Measurements from ENCODE around the gene STOM.
"Not testable (repeated sequence)": the region's sequence is repeated elsewhere in the genome, so short reads cannot be mapped to it uniquely, and the experiment has no call there.

STOM gene

DNA sequence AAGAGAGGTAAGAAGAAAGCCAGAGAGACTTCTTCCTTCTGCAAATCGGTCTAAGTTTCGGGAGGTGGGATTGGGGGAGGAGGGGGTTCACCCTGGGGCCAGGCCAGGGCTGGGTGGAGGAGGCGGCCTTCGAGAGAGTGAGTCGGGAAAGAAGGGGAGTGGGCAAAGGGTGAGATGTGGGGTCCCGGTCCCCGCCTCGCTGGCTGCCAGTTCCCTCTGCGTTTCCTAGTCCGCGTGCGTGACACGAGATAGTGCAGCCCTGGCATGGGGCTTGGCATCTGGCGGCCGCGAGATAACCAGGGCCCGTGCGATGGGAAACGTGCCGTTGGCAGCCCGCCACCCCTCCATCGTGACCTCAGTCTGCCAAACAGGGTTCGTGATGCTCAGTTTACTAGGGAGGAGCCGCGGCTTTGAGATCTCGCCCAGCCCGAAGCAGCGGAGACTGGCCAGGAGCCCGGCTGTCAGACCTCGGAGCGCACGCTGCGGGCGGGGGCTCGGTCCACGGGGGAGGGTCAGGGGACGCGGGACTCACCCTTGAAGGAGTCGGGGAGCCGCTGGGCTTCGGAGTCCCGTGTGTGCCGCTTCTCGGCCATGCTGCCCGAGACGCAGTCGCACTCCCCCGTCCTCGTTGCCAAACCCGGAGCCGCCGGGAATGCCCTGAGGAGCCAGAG, at the start of gene STOM:
TSS of gene STOM (minus strand) at position 656 of the 671 bp plus-strand sequence. CDS start at position 593, 63 bp downstream.
- DNase-seq = peak; percentile 87

- DNase-seq = no peak
These were observed 41.9 kb upstream of the STOM start for GRCh38 chr9:121411993-121412392.

- DNase-seq = no peak
These were observed 35.8 kb upstream of the STOM start for GRCh38 chr9:121405899-121406298.

DNA sequence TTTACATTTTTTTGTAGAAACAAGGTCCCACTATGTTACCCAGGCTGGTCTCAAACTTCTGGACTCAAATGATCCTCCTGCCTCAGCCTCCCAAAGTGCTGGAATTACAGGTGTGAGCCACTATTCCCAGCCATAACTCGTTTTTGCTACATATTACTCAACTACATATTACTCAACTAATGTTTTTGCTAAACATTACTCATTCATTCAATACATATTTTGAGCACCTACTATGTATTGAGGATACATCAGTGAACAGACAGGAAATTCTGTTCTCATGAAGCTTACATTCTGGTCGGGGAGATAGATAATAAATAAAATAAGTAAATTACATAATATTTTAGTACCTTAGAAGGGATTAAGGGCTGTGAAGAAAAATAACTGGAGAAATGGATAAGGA, 34.9 kb upstream of the STOM start:
- no peak for DNase-seq

DNA sequence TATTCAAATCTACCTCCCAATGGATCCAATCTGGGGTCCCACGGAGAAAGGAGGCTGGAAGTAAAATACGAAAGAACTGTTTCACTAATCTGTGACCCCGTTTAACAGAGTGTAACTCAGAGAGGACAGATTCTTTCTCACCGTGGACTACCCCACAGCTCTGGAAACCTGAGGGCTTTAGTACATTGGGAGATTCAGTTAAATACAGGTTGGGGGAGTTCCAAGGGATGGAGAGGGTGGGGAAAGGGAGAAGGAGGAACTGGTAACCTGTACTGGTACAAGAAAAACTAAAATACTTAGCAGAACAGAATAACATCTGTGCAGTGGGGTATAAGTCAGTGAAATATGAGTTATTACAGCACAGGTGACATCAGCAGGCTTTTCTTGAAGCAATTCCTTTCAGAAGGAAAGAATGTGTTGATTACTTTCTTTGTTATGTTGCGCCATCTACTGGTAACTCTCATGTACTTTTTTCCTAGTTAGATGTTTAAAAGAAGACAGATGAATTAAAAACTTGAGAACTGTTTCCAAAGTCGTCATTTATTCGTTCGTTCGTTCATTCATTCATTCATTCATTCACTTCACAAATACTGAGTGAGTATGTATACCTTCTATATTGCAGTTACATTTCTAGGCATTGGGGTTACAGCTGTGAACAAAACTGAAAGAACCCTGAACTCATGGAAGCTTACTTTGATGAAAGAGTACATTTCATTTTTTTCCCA, 30.0 kb upstream of the STOM start:
- peak; percentile 80 for DNase-seq

- DNase-seq = peak; percentile 55
These were observed 29.3 kb upstream of the STOM start for GRCh38 chr9:121399126-121399882.

GRCh38 chr9:121398374-121398773, 28.3 kb upstream of the STOM start:
- peak; percentile 99 for DNase-seq

DNA sequence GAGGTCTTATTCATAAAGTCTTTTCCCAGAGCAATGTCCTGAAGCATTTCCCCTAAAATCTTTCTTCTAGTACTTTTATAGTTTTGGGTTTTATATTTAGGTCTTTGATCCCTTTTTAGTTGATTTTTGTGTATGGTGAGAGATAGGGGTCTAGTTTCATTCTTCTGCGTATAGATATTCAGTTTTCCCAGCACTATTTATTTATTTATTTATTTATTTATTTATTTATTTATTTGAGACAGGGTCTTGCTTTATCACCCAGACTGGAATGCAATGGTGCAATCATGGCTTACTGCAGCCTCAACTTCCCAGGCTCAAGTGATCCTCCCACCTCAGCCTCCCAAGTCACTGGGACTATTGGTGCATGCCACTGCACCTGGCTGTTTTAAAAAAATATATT, 27.2 kb upstream of the STOM start:
- DNase-seq = not testable (repeated sequence)

DNA sequence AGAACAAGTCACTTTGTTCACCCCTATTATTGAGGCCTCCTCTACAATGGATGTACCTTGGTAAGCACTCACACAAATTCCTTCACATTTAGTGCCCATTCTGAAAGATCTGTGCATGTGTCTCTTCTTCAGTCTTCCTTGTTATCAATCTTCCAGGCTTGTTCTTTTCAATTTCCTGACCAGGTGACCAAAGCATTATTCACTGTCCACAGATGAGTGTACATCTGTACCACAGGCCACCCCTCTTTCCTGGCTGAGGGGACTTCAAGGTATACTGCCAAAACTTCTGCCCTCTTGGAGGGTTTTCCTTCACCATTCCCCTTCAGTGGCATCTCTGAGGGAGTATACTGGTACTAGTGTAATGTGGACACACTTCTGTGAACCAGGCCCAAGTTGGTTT, 25.5 kb upstream of the STOM start:
- DNase-seq = no peak

DNA sequence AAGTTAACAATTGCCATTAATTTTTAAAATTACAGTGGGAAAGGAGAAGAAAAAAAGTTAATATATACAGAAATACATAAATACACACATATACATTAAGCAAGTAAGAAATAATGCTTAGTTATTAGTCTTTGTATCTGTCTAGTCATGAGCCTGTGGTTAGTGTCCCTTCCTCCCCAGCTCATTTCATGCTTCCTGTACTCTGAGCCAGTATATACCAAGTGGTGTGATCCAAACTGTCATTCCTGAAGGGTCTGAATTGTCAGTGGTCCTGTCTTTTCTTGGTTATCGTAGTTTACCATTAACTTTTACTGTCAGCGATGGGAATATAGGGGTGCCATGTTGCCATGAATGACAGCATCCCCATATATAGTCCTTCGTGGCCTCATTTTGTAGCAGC, 24.2 kb upstream of the STOM start:
- peak; percentile 38 for DNase-seq

GRCh38 chr9:121393318-121393717, 23.3 kb upstream of the STOM start:
- DNase-seq = peak; percentile 75

DNA sequence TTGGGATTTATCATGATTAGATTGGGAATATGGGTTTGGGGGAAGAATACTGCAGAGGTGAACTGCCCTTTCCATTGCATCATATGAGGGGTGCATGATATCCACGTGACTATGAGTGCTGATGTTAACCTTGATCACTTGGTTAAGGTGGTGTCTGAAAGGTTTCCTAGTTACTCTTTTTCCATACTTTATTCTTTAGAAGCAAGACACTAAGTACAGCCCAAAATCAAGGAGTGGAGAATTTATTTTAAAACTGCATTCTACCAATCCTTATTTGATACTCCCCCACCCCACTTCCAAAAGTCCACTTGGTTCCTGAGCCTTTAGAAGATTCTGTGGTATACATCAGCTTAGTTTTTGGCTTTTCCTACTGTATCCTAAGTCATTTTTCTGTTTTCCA, 20.3 kb upstream of the STOM start:
- DNase-seq = no peak

DNA sequence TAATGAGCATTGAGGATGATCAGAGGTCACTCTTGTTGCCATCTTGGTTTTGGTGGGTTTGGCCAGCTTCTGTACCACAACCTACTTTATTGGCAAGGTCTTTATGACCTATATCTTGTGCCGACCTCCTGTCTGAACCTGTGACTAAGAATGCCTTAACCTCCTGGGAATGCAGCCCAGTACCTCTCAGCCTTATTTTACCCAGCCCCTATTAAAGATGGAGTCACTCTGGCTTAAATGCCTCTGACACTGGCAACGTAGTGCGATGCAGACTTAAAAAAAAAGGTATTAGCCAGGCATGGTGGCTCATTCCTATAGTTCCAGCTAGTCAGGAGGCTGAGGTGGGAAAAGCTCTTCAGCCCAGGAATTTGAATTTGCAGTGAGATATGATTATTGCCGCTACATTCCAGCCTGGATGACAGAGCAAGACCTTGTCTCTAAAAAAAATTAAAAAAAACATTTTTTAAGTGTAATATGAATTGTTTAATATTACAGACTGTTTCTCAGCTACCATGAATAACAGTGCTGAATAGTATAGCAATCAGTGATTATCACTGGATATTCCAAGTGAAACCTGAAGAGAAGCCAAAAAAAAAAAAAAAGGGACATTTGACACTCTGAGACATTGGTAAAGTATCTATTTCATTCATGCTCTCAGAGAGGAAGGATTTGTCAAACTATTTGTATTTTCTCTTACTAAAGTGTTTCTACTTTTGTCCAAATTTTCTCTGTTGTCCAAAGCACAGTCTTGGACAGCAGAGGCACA, 18.3 kb upstream of the STOM start:
- DNase-seq = peak; percentile 58

- no peak for DNase-seq
These were observed 16.6 kb upstream of the STOM start for GRCh38 chr9:121386442-121387175.

DNA sequence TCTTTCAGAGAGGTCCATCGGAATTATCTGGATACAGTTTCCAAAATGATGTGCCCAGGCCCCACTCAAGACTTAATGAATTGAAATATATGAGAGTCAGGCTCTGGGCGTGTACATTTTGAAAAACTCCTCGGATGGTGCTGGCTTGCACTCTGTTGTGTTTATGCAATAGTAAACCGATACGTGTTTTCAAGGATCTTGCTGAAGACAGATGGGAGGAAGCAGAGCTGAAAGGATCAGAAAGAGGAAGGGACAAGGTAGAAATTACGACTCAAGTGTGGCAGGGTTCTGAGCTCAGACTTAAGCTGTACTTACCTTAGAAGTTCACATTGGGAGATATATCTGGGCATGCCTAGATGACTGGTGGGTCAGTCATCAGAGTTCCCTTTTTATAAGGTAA, 13.7 kb upstream of the STOM start:
- no peak for DNase-seq

DNA sequence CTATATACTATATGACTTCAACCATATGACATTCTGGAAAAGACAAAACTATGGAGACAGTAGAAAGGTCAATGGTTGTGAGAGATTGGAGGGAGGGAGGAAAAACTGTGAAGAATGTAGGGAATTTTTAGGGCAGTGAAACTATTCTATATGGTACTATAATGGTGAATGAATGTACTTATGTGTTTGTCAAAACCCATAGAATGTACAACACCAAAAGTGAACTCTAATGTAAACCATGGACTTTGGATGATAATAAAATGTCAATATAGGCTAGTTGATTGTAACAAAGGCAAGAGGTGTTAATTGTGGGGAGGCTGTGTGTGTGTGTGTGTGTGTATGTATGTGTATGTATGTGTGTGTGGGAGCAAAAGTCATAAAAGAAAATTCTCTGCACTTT, 10.8 kb upstream of the STOM start:
- peak; percentile 49 for DNase-seq

- DNase-seq = no peak
These were observed 6.3 kb upstream of the STOM start for GRCh38 chr9:121376214-121376830.

GRCh38 chr9:121373011-121373729, 3.1 kb upstream of the STOM start:
- DNase-seq = peak; percentile 33

DNA sequence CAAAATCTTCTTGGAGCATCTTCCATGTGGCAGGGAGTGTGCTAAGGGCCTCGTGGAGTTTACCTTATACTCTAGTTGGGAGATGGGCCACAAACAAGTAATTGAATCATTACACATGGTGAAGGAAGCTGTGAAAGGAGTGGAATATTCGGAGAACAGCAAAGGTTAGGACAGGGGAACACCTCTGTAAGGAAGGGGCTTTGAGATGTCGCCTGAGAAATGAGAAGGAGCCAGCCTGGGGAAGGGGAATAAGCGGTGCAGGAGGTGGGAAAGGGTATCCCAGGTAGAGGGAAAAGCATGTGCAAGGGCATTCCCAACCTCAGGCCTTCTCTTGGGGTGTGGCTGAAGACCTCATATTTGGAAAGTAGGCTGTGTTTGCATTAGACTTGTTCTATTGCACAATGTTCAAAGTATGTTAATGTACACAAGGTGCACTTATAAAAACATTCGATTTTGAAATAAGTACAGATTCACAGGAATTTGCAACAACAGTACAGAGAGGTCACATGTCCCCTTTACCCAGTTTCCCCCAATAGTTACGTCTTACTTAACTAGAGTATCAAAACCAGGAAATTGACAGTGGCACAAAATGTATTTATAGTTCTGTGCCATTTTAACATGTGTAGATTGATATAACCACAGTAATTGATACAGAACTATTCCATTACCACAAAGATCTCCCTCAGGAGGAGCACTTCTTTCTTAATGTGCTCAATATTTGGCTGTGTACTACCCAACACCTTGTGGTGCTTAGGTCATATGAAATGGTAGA, 2.4 kb upstream of the STOM start:
- peak; percentile 25 for DNase-seq

DNA sequence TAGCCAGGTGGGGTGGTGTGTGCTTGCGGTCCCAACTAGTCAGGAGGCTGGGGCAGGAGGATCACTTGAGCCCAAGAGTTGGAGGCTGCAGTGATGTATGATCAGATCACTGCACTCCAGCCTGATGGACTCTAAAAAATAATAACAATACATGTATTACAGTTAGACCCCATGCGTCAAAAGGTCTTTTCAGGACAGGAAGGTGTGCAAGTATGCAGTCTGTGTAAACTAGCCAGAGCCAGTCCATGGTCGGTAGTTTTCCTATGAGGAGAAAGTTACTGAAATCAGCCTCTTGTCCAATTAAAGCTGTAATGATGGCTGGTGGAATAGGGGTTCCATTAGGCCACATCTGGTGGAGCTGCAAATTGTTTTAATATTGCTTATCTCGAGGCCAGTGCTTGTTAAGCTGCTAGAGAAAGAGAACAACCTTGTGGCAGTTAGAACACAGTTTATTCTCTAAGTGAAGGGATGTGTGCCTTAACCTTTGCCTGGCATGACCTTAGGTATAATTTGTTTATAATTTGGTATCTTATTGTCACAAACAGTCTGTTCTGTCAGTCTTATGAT, 1.5 kb upstream of the STOM start:
- no peak for DNase-seq

Measured in fibroblast of skin of right biceps (primary cell).